ENCODE data around the gene ADIPOQ.
"Not testable (repeated sequence)": the region's sequence is repeated elsewhere in the genome, so short reads cannot be mapped to it uniquely, and the experiment has no call there.

ADIPOQ gene

DNA sequence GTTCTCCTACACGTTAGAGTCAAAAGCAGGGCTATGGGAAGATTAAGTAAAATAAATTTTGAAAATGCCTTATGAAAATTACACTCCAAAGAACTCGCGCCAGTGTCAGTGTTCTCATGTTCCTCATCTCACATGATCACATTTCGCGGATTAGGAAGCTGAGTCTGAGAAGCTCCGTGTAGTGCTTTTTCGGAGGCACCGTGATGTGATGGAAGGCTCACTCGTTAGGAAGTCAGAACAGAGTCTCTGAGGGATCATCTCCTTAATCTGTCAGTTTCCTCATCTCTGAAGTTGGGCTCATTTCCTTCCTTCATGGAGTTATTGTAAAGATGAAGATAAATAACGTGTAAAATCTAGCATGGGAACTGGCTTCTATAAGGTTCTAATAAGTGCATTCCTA lies 3.2 kb downstream of the ADIPOQ start:
- TF ChIP-seq EZH2 (optimal IDR thresholded peaks at IDR 0.05; ENCODE audit: low read depth, low read length) (no peak), EZH2phosphoT487 (IDR thresholded peaks at IDR 0.05; ENCODE audit: low read length) (no peak)
- TF ChIP-seq, protein P1, sequence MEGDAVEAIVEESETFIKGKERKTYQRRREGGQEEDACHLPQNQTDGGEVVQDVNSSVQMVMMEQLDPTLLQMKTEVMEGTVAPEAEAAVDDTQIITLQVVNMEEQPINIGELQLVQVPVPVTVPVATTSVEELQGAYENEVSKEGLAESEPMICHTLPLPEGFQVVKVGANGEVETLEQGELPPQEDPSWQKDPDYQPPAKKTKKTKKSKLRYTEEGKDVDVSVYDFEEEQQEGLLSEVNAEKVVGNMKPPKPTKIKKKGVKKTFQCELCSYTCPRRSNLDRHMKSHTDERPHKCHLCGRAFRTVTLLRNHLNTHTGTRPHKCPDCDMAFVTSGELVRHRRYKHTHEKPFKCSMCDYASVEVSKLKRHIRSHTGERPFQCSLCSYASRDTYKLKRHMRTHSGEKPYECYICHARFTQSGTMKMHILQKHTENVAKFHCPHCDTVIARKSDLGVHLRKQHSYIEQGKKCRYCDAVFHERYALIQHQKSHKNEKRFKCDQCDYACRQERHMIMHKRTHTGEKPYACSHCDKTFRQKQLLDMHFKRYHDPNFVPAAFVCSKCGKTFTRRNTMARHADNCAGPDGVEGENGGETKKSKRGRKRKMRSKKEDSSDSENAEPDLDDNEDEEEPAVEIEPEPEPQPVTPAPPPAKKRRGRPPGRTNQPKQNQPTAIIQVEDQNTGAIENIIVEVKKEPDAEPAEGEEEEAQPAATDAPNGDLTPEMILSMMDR (IDR thresholded peaks at IDR 0.05; ENCODE audit: low read length), result no peak

DNA sequence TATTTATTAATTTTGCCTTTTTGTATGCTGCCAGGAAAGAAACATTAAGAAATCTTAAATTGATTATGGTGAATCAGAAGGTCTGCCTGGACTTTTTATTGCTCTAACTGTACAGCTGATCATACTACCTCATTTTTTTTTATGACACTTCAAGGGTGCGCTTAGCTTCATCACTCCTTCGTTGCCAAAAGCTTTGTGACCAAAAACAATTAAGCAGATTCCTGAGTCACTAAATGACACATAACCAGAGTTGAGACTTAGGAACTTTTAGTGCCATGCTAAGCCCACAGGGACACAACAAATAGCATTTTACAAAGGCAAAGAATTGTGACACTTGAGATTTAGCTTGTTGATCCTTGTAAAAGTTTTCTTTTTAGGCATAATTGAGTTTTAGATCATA lies 4.9 kb downstream of the ADIPOQ start:
- H3K4me3 ChIP-seq (ENCODE audit: low read length), result no peak overlapping the region
- no peaks in the 10 kb centered on the region for H3F3A ChIP-seq (ENCODE audit: insufficient read depth, low read length)
- TF ChIP-seq, protein P1 (IDR thresholded peaks at IDR 0.05; ENCODE audit: low read length), result no peak
- no peak for TF ChIP-seq EZH2 (optimal IDR thresholded peaks at IDR 0.05; ENCODE audit: low read depth, low read length)
- no peak for TF ChIP-seq EZH2phosphoT487 (IDR thresholded peaks at IDR 0.05; ENCODE audit: low read length)
- H3K4me2 ChIP-seq (ENCODE audit: low read depth, low read length), result no peak overlapping the region
- no peaks in the 10 kb centered on the region for H3K36me3 ChIP-seq (replicated peaks; ENCODE audit: insufficient read depth, low read length)
- H3K9me2 ChIP-seq (replicated peaks; ENCODE audit: insufficient read depth, low read length), result no peaks in the 10 kb centered on the region
- no peaks in the 10 kb centered on the region for H3K4me1 ChIP-seq (ENCODE audit: low read length)
- DNase-seq, result no peak
- H2AFZ ChIP-seq (ENCODE audit: low read length), result no peak overlapping the region
- H4K20me1 ChIP-seq (ENCODE audit: insufficient read depth, low read length), result no peaks in the 10 kb centered on the region
- H3K79me2 ChIP-seq (ENCODE audit: low read length), result no peaks in the 10 kb centered on the region
- no peaks in the 10 kb centered on the region for H3K9me3 ChIP-seq (replicated peaks; ENCODE audit: insufficient read depth, low read length)
- no peak overlapping the region for H3K9ac ChIP-seq (ENCODE audit: low read length)
- H3K27ac ChIP-seq (ENCODE audit: low read length), result no peak overlapping the region
- H3K27me3 ChIP-seq (replicated peaks; ENCODE audit: insufficient read depth, low read length), result no peaks in the 10 kb centered on the region

More for the DNA sequence above, 3.2 kb downstream of the ADIPOQ start:
- Histone ChIP-seq H3K36me3 (replicated peaks; ENCODE audit: insufficient read depth, low read length) (no peaks in the 10 kb centered on the region), H3F3A (ENCODE audit: insufficient read depth, low read length) (no peaks in the 10 kb centered on the region), H3K4me1 (ENCODE audit: low read length) (no peaks in the 10 kb centered on the region), H4K20me1 (ENCODE audit: insufficient read depth, low read length) (no peaks in the 10 kb centered on the region), H3K79me2 (ENCODE audit: low read length) (no peaks in the 10 kb centered on the region), H3K9me3 (replicated peaks; ENCODE audit: insufficient read depth, low read length) (no peaks in the 10 kb centered on the region), H3K9me2 (replicated peaks; ENCODE audit: insufficient read depth, low read length) (no peaks in the 10 kb centered on the region), H2AFZ (ENCODE audit: low read length) (no peak overlapping the region), H3K4me3 (ENCODE audit: low read length) (no peak overlapping the region), H3K9ac (ENCODE audit: low read length) (no peak overlapping the region), H3K27ac (ENCODE audit: low read length) (no peak overlapping the region), H3K27me3 (replicated peaks; ENCODE audit: insufficient read depth, low read length) (no peaks in the 10 kb centered on the region), H3K4me2 (ENCODE audit: low read depth, low read length) (no peak overlapping the region)
- no peak for DNase-seq

DNA sequence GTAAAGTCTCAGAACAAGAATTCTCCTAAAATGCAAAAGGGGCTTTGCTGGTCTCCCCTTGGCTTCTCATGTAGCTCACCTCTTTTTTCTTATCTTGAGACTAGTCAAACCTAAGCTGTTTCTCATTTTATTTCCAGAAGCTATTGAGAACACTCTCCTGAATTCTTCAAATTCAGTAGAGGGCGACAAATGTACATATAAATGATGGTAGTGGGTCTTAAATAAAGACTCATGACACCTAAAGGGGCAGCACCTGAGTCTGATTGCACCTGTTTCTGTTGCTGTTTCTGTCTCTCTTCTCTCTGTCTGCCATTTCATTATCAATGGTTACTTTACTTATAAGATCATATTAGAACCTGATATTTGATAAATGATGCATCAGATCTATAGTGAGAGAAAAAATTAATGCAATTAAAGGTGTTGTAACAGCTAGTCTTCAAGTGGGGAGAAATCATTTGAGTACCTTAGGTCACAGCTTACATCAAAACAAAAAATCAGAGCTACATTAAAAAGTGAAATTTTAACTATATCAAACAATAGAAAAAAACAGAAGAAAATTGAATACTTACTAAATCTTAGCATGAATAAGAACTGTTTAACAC lies 7.0 kb downstream of the ADIPOQ start:
- H3K27me3 ChIP-seq (replicated peaks; ENCODE audit: insufficient read depth, low read length), result no peaks in the 10 kb centered on the region
- H3F3A ChIP-seq (ENCODE audit: insufficient read depth, low read length), result no peaks in the 10 kb centered on the region
- H3K9ac ChIP-seq (ENCODE audit: low read length), result no peak overlapping the region
- H3K9me2 ChIP-seq (replicated peaks; ENCODE audit: insufficient read depth, low read length), result no peaks in the 10 kb centered on the region
- no peaks in the 10 kb centered on the region for H3K36me3 ChIP-seq (replicated peaks; ENCODE audit: insufficient read depth, low read length)
- no peaks in the 10 kb centered on the region for H3K9me3 ChIP-seq (replicated peaks; ENCODE audit: insufficient read depth, low read length)
- no peak overlapping the region for H3K4me3 ChIP-seq (ENCODE audit: low read length)
- no peaks in the 10 kb centered on the region for H3K79me2 ChIP-seq (ENCODE audit: low read length)
- no peak overlapping the region for H2AFZ ChIP-seq (ENCODE audit: low read length)
- TF ChIP-seq EZH2 (optimal IDR thresholded peaks at IDR 0.05; ENCODE audit: low read depth, low read length), result no peak
- TF ChIP-seq, protein P1 (IDR thresholded peaks at IDR 0.05; ENCODE audit: low read length), result peak; percentile 76
- H3K27ac ChIP-seq (ENCODE audit: low read length), result no peak overlapping the region
- peak; percentile 89 for DNase-seq
- no peaks in the 10 kb centered on the region for H4K20me1 ChIP-seq (ENCODE audit: insufficient read depth, low read length)
- H3K4me1 ChIP-seq (ENCODE audit: low read length), result no peaks in the 10 kb centered on the region
- H3K4me2 ChIP-seq (ENCODE audit: low read depth, low read length), result no peak overlapping the region

DNA sequence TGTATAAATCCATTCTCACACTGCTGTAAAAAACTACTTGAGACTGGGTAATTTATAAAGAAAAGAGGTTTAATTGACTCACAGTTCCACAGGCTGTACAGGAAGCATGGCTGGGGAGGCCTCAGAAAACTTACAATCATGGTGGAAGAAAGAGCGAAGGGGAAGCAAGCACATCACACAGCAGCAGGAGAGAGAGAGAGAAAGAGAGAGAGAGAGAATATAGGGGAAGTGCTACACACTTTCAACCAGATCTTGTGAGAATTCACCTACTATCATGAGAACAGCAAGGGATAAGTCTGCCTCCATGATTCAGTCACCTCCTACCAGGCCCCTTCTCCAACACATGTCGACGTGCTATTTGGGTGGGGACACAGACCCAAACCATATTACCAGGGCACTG lies 9.3 kb downstream of the ADIPOQ start:
- not testable (repeated sequence) for H3K27me3 ChIP-seq (replicated peaks; ENCODE audit: insufficient read depth, low read length); H2AFZ ChIP-seq (ENCODE audit: low read length); H3K36me3 ChIP-seq (replicated peaks; ENCODE audit: insufficient read depth, low read length); H3K9me2 ChIP-seq (replicated peaks; ENCODE audit: insufficient read depth, low read length); H3K9me3 ChIP-seq (replicated peaks; ENCODE audit: insufficient read depth, low read length); H3K9ac ChIP-seq (ENCODE audit: low read length); H3K79me2 ChIP-seq (ENCODE audit: low read length); H4K20me1 ChIP-seq (ENCODE audit: insufficient read depth, low read length); H3K4me2 ChIP-seq (ENCODE audit: low read depth, low read length); H3K27ac ChIP-seq (ENCODE audit: low read length); H3K4me1 ChIP-seq (ENCODE audit: low read length); DNase-seq; H3F3A ChIP-seq (ENCODE audit: insufficient read depth, low read length); H3K4me3 ChIP-seq (ENCODE audit: low read length)
